Neuron (in vitro differentiated cells): ENCODE measurements around the gene CNN3.

Experiments
- H2AFZ ChIP-seq: one replicate; pipeline ENCODE4 v1.6.1; 2013; ENCODE audit warnings: low read depth, mild to moderate bottlenecking, inconsistent platforms, low read length, moderate library complexity
- H3K27me3 ChIP-seq: one replicate; pipeline ENCODE4 v1.6.1; 2013; ENCODE audit warnings: low read length; ENCODE audit not compliant: insufficient read depth
- H3K36me3 ChIP-seq: one replicate; pipeline ENCODE4 v1.6.1; 2013; ENCODE audit warnings: low read length; ENCODE audit not compliant: insufficient read depth
- H3K4me1 ChIP-seq: one replicate; pipeline ENCODE4 v1.6.1; 2013; ENCODE audit warnings: low read length; ENCODE audit not compliant: insufficient read depth
- H3K4me3 ChIP-seq: 2 replicates; pipeline ENCODE4 v1.5.1; 2013; ENCODE audit warnings: mild to moderate bottlenecking, low read length, moderate library complexity
- H3K9me3 ChIP-seq: one replicate; pipeline ENCODE4 v1.6.1; 2013; ENCODE audit warnings: low read length

CNN3 gene

DNA sequence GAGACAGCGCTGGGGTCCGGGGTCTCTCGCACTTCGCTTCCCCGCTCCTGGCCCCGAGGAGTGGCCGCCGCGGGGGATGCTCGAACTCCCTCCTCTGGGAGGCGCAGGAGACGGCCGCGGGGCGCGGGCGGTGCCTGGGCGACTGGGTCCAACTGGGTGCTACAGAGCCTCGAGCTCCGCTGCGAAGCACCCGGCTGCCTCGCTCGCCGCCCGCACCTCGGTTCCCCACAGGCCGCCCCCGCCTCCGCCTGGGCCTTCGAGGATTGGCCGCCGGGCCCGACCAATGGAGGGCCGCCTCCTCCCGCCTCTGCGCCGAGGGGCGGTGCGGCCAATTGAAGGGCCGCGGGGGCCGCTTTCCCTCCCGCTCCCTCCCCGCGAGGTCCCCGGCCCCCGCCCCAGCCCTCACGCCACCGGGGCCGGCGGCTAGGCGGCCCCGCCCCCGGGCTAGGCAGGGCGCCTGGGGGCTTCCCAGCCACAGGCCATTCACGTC is at the start of gene CNN3:
Gene CNN3, minus strand, starts transcription at position 196 of the 490 bp plus-strand sequence. CDS start 216 bp downstream, outside the sequence.
- Histone ChIP-seq H3K9me3 (no peaks in the 10 kb centered on the region), H3K36me3 (peaks cover 19% of the 10 kb centered on the region), H3K4me3 (peak within 1 kb of the TSS; percentile 99), H2AFZ (peak within 1 kb of the TSS; percentile 70), H3K27me3 (no peaks in the 10 kb centered on the region), H3K4me1 (peaks cover 50% of the 10 kb centered on the region)

GRCh38 chr1:94974824-94975223 is 47.9 kb upstream of the CNN3 start:
- H2AFZ ChIP-seq, result no peak overlapping the region
- peaks cover 7% of the 10 kb centered on the region for H3K4me1 ChIP-seq
- H3K27me3 ChIP-seq, result no peaks in the 10 kb centered on the region
- H3K36me3 ChIP-seq, result no peaks in the 10 kb centered on the region
- H3K9me3 ChIP-seq, result peaks cover 3% of the 10 kb centered on the region
- no peak overlapping the region for H3K4me3 ChIP-seq

- peaks cover 7% of the 10 kb centered on the region for H3K4me1 ChIP-seq
- peaks cover 3% of the 10 kb centered on the region for H3K9me3 ChIP-seq
- no peak overlapping the region for H3K4me3 ChIP-seq
- no peaks in the 10 kb centered on the region for H3K27me3 ChIP-seq
- H3K36me3 ChIP-seq, result no peaks in the 10 kb centered on the region
- no peak overlapping the region for H2AFZ ChIP-seq
Measured at GRCh38 chr1:94974241-94974640, 47.3 kb upstream of the CNN3 start.

GRCh38 chr1:94973309-94973922 is 46.5 kb upstream of the CNN3 start:
- Histone ChIP-seq H2AFZ (no peak overlapping the region), H3K9me3 (peaks cover 3% of the 10 kb centered on the region), H3K36me3 (no peaks in the 10 kb centered on the region), H3K4me1 (peaks cover 7% of the 10 kb centered on the region), H3K27me3 (no peaks in the 10 kb centered on the region), H3K4me3 (no peak overlapping the region)

DNA sequence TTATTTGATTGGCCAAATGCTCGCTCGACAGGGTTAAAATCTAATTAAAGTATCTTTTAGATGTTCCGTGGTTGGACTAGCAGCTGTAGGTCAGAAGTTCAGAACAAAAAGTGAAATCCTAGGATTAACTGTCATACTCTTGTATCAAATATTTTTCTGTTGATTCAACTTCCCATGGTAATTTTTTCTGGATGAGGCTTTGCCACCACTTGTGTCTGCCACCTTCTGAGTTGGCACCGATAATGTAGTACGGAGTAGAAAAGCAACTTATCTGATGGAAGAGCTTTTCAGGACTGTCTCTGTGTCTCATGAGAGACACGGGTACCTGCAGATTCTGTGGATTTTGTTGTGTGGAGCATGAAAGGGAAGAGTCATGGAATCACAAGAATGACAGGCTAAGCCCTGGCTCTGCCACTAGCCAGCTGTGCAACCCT is 44.6 kb upstream of the CNN3 start:
- H2AFZ ChIP-seq, result no peak overlapping the region
- H3K27me3 ChIP-seq, result no peaks in the 10 kb centered on the region
- no peaks in the 10 kb centered on the region for H3K9me3 ChIP-seq
- H3K4me3 ChIP-seq, result no peak overlapping the region
- H3K4me1 ChIP-seq, result peaks cover 23% of the 10 kb centered on the region
- H3K36me3 ChIP-seq, result no peaks in the 10 kb centered on the region

DNA sequence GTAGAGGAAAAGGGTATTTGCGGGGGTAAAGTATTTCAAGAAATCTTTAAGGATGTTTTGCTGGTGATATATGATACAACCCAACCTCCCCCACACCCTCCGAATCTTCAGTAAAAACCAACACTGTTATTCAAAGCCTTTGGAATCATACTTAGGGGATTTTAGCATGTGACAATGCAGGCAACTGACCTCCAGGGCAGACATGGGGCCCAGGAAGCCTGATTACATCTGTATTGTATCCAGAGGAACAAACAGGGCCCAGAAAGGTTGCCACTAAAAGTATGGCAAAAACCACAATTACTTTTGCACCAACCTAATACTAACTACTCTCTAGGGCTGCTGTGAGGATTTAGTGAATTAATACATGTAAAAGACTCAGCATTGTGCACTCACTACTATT is 43.9 kb upstream of the CNN3 start:
- no peaks in the 10 kb centered on the region for H3K9me3 ChIP-seq
- no peaks in the 10 kb centered on the region for H3K36me3 ChIP-seq
- H3K4me1 ChIP-seq, result peaks cover 23% of the 10 kb centered on the region
- H3K27me3 ChIP-seq, result no peaks in the 10 kb centered on the region
- no peak overlapping the region for H2AFZ ChIP-seq
- H3K4me3 ChIP-seq, result no peak overlapping the region

- Histone ChIP-seq H2AFZ (no peak overlapping the region), H3K36me3 (no peaks in the 10 kb centered on the region), H3K4me1 (peaks cover 23% of the 10 kb centered on the region), H3K4me3 (no peak overlapping the region), H3K27me3 (no peaks in the 10 kb centered on the region), H3K9me3 (no peaks in the 10 kb centered on the region)
Measured at GRCh38 chr1:94969137-94969536, 42.2 kb upstream of the CNN3 start.

DNA sequence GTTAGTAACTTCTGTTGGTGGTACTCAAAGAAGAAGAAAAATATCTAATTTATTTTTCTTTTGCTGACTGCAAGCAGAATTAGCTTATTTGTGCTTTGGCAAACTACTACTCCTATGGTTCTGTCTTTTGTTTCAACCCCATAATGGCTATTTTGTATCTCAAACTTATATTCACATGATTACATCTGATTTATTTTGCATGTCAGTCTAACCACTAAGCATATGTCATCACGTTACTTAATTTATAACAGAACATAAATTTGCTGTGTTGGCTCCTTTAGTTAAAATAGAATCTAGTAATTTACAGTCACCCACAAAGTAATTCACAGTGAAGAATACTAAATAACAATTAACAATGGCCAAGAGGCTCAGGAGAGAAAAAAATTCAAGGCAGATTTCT is 39.1 kb upstream of the CNN3 start:
- Histone ChIP-seq H3K27me3 (no peaks in the 10 kb centered on the region), H3K4me3 (no peak overlapping the region), H3K9me3 (no peaks in the 10 kb centered on the region), H3K4me1 (peaks cover 22% of the 10 kb centered on the region), H2AFZ (no peak overlapping the region), H3K36me3 (no peaks in the 10 kb centered on the region)

DNA sequence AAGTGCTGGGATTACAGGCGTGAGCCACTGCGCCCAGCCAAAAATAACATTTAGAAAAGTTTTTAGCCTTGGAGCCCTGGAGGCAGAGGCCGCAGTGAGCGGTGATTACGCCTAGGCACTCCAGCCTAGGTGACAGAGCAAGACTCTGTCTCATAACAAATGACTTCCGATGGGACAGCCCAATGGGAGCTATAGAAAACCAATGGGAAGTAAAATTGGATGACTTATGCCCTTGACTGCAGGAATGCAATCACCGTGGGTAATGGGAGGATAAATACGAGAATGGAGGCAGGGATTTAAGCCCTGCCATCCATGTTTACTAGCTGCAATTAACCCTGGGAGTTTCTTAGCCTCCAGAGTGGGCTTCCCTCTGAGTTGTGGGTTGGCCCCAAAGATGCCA is 37.0 kb upstream of the CNN3 start:
- no peaks in the 10 kb centered on the region for H3K9me3 ChIP-seq
- H3K27me3 ChIP-seq, result no peaks in the 10 kb centered on the region
- H3K36me3 ChIP-seq, result no peaks in the 10 kb centered on the region
- H2AFZ ChIP-seq, result no peak overlapping the region
- H3K4me1 ChIP-seq, result peaks cover 16% of the 10 kb centered on the region
- no peak overlapping the region for H3K4me3 ChIP-seq

DNA sequence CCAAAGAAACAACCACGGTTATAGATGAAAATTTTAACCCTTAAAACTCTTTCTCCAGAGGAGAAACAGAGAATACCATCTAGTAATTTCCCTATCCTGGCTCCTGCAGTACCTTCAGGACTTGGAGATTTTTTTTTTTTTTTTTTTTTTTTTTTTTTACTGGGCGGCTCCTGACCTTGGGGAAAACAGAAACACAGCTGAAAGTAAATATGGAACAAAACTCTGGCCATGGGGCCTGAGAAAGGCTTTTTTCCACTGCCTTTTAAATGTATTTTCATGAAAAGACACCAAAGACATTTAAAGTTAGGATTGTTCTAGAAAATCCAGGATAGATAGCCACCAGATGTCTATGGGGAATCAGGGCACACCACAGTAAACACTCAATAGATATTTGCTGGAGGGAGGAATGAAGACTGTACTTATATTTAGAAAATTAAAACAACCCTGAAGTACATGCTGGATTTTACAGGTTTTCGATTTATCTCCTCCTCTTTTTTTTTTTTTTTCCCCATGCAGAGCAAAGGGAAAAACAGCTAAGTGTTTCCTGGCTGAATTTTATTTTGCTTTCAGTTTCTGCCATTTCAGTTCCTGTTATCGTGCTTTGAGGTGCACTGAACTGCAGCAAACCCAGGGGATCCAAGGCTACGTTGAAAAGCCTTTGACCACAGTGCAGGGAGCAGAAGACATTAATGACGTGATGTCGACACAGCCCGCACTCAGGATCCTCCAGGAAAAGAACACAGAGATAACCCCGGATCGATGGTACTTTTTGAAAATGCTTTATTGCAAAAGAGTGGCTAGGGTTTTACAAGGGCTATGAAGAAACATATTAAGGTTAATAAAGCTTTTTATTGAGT is 35.7 kb upstream of the CNN3 start:
- no peak overlapping the region for H3K4me3 ChIP-seq
- peaks cover 9% of the 10 kb centered on the region for H3K4me1 ChIP-seq
- H3K36me3 ChIP-seq, result no peaks in the 10 kb centered on the region

DNA sequence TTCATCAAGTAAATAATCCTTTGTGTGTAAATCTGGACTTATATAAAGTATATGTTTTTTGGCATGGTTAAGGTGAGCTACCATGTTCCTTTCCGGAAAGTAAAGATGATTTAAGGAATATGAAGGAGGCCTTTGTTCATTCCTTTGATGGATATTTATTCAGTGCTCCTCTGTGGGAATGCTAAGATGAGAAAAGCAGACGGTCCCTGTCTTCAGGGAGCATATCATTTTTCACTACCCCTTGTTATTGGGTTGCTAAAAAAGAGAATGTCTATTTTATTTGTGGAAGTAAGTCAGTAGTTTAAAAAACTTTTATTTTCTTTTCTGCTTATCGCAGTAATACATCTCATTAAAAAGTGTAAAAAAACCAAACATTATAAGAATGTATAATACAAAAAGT is 35.1 kb upstream of the CNN3 start:
- H2AFZ ChIP-seq, result no peak overlapping the region
- H3K9me3 ChIP-seq, result no peaks in the 10 kb centered on the region
- H3K27me3 ChIP-seq, result no peaks in the 10 kb centered on the region
- no peaks in the 10 kb centered on the region for H3K36me3 ChIP-seq
- H3K4me3 ChIP-seq, result no peak overlapping the region
- H3K4me1 ChIP-seq, result peaks cover 2% of the 10 kb centered on the region

More for the DNA sequence above, 35.7 kb upstream of the CNN3 start:
- no peaks in the 10 kb centered on the region for H3K27me3 ChIP-seq
- no peak overlapping the region for H2AFZ ChIP-seq
- H3K9me3 ChIP-seq, result no peaks in the 10 kb centered on the region

DNA sequence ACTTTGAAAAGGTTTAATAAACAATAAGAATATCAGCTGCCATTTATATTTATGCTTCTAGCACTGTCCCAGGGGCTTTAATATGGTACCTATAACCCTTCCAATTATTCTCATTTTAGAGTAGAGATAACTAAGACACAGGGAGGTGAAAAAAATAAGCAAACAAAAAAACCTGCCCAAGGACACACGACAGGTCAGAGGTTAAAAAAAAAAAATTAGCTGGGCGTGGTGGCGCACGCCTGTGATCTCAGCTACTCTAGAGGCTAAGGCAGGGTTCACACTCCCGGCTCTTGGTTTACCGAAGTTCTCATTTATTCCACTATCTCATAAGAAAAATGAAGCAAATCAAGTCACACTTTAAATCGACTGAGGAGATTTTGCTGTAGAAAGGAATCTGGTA is 34.7 kb upstream of the CNN3 start:
- H3K9me3 ChIP-seq, result no peaks in the 10 kb centered on the region
- H3K4me3 ChIP-seq, result no peak overlapping the region
- H3K36me3 ChIP-seq, result no peaks in the 10 kb centered on the region
- no peaks in the 10 kb centered on the region for H3K27me3 ChIP-seq
- H3K4me1 ChIP-seq, result no peaks in the 10 kb centered on the region
- no peak overlapping the region for H2AFZ ChIP-seq

DNA sequence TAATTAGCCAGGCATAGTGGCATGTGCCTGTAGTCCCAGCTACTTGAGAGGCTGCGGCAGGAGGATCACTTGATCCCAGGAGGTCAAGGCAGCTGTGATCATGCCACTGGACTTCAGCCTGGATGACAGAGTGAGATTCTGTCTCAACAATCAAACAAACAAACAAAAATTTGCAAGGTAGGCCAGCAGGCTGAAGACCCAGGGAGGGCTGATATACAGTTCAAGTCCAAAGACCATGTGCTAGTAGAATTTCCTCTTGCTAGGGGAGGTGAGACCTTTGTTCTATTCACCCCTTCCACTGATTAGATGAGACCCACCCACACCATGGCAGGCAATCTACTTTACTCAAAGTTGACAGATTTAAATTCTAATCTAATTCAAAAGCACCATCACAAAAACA is 31.2 kb upstream of the CNN3 start:
- Histone ChIP-seq H3K36me3 (no peaks in the 10 kb centered on the region), H2AFZ (no peak overlapping the region), H3K4me3 (no peak overlapping the region), H3K4me1 (peaks cover 11% of the 10 kb centered on the region), H3K9me3 (no peaks in the 10 kb centered on the region), H3K27me3 (no peaks in the 10 kb centered on the region)
